ENCODE data around the gene WIPF1.

Gene WIPF1

DNA sequence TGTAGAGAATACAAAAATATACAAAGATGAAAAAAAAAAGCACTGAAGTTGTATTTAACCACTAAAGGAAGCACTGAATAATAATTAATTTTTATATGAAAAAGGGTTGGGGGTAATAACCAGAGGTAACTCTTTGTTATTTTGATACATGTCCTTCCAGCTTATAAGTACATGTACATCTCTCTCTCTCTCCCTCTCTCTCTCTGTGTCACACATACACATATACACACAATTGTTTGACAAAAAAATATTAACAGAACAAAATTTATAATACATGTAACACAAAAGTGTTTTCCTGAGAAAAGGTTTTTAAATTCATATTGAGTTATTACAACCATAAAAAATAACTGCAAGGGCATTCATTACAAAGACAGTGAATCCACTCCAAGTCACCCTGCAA lies 4.6 kb downstream of the WIPF1 start:
- H3K4me1 ChIP-seq (ENCODE audit: control insufficient read depth in 1 of 2, insufficient read depth in 1 of 2, low read depth in 1 of 2, low read length in 1 of 2): peaks cover 64 to 88% of the 10 kb centered on the region in 2 experiments
- peaks cover 26% of the 10 kb centered on the region for H3K36me3 ChIP-seq
- no peaks in the 10 kb centered on the region for H3K27me3 ChIP-seq
- peak overlapping the region; percentile 69 for H3K4me3 ChIP-seq (ENCODE audit: low read depth in 1 of 2, low read length in 1 of 2)
- TF ChIP-seq, protein P1, sequence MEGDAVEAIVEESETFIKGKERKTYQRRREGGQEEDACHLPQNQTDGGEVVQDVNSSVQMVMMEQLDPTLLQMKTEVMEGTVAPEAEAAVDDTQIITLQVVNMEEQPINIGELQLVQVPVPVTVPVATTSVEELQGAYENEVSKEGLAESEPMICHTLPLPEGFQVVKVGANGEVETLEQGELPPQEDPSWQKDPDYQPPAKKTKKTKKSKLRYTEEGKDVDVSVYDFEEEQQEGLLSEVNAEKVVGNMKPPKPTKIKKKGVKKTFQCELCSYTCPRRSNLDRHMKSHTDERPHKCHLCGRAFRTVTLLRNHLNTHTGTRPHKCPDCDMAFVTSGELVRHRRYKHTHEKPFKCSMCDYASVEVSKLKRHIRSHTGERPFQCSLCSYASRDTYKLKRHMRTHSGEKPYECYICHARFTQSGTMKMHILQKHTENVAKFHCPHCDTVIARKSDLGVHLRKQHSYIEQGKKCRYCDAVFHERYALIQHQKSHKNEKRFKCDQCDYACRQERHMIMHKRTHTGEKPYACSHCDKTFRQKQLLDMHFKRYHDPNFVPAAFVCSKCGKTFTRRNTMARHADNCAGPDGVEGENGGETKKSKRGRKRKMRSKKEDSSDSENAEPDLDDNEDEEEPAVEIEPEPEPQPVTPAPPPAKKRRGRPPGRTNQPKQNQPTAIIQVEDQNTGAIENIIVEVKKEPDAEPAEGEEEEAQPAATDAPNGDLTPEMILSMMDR (IDR thresholded peaks at IDR 0.05): no peak
- H3K9me3 ChIP-seq: no peaks in the 10 kb centered on the region
- H3K27ac ChIP-seq: peak overlapping the region; percentile 95

DNA sequence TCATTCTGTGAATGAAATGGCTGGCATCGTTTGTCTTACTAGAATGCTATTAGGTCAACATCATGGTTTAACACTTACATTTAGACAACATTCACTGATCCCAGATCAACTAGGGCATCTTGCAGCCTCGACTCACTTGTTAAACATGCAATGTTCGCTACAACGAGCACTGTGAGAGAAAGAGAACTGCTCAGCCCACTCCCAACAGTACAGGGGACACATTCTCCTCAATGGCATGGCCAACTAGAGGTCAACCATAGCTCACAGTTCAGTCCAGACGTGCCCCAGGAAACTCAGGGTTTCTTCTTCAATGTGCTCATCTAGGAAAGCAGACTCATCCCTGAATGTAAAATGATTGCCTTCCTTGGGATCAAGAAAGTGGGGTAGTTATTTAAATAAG lies 5.9 kb downstream of the WIPF1 start:
- peaks cover 74 to 83% of the 10 kb centered on the region in 2 experiments for H3K4me1 ChIP-seq (ENCODE audit: control insufficient read depth in 1 of 2, insufficient read depth in 1 of 2, low read depth in 1 of 2, low read length in 1 of 2)
- TF ChIP-seq, protein P1 (IDR thresholded peaks at IDR 0.05): no peak
- H3K36me3 ChIP-seq: peaks cover 33% of the 10 kb centered on the region
- H3K4me3 ChIP-seq (ENCODE audit: low read depth in 1 of 2, low read length in 1 of 2): no peak overlapping the region
- peak overlapping the region; percentile 95 for H3K27ac ChIP-seq
- no peaks in the 10 kb centered on the region for H3K9me3 ChIP-seq
- no peaks in the 10 kb centered on the region for H3K27me3 ChIP-seq

DNA sequence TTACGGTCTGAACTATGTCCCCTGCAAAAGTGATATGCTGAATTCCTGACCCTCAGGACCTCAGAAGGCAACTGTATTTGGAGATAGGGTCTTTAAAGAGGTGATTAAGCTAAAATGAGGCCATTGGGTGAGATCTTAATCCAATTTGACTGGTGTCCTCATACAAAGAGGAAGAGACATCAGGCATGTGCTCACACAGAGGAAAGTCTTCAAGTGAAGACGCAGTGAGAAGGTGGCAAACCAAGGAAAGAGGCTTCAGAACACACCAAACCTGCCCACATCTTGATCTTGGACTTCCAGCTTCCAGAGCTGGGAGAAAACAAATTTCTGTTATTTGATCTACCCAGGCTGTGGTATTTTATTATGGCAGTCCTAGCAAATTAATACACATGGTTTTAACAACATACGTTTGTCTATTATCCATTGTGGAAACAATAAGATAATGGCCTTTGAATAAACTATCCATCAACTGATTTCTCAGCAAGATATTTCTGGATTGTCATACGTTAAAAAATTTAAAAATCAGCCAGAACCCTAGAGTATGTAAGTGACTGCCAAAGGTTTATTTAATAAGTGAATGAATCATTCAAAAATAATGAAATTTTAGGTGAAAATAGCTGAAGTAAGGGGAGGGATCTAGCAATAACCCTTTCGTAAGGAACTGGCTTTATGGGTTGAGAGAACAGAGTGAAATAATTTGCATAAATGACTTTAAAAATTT lies 6.5 kb downstream of the WIPF1 start:
- H3K9me3 ChIP-seq: no peaks in the 10 kb centered on the region
- peak overlapping the region; percentile 95 for H3K27ac ChIP-seq
- no peak overlapping the region for H3K4me3 ChIP-seq (ENCODE audit: low read depth in 1 of 2, low read length in 1 of 2)
- no peaks in the 10 kb centered on the region for H3K27me3 ChIP-seq
- H3K4me1 ChIP-seq (ENCODE audit: control insufficient read depth in 1 of 2, insufficient read depth in 1 of 2, low read depth in 1 of 2, low read length in 1 of 2): peaks cover 79 to 81% of the 10 kb centered on the region in 2 experiments
- H3K36me3 ChIP-seq: peaks cover 39% of the 10 kb centered on the region
- TF ChIP-seq, protein P1 (IDR thresholded peaks at IDR 0.05): no peak

DNA sequence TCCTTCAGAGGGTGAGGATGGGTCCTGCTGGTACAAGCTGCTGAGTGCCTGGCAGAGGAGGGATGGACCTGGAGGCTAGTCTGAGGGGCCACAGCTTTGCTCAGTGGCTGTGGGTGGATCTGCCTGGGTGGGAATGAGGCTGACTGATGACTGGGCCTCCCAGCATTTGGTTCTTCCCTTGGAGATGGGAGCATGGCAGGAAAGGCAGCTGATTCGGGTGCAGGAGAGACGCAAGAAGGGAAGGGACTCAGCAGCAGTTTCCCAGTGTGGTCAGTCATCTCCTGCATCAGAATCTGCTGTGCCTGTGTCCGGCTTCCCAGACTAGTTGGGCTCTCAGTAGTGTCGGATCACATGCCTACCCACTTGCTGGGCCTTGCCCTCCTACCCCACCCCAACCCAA lies 7.3 kb downstream of the WIPF1 start:
- H3K27ac ChIP-seq: peak overlapping the region; percentile 95
- no peaks in the 10 kb centered on the region for H3K27me3 ChIP-seq
- peaks cover 46% of the 10 kb centered on the region for H3K36me3 ChIP-seq
- H3K4me1 ChIP-seq (ENCODE audit: control insufficient read depth in 1 of 2, insufficient read depth in 1 of 2, low read depth in 1 of 2, low read length in 1 of 2): peaks cover 74 to 79% of the 10 kb centered on the region in 2 experiments
- TF ChIP-seq, protein P1 (IDR thresholded peaks at IDR 0.05): no peak
- H3K9me3 ChIP-seq: no peaks in the 10 kb centered on the region
- H3K4me3 ChIP-seq (ENCODE audit: low read depth in 1 of 2, low read length in 1 of 2): peak overlapping the region in 1 of 2 experiments; percentile 3

DNA sequence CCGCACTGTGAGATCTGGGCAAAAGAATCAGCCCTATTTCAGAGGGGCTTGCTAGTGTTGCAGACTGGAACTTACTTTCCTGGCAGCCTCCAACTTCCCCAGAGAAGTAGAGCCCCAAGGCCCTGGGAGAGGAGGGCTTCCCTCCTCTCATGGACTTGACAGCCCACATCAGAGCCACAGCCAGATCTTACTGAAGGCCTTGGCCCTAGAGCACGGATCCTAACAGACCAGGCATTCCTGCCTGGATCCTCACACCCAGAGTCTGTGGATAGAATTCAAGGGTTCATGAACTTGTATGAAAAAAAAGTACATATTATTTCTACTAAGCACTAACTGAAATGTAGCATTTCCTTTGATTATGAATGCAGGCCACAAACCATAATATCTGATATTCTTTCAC lies 8.3 kb downstream of the WIPF1 start:
- TF ChIP-seq, protein P1 (IDR thresholded peaks at IDR 0.05): no peak
- Histone ChIP-seq H3K36me3 (peaks cover 56% of the 10 kb centered on the region), H3K27ac (peak overlapping the region; percentile 65), H3K4me3 (ENCODE audit: low read depth in 1 of 2, low read length in 1 of 2) (no peak overlapping the region), H3K9me3 (no peaks in the 10 kb centered on the region), H3K27me3 (no peaks in the 10 kb centered on the region), H3K4me1 (ENCODE audit: control insufficient read depth in 1 of 2, insufficient read depth in 1 of 2, low read depth in 1 of 2, low read length in 1 of 2) (peaks cover 65 to 77% of the 10 kb centered on the region in 2 experiments)
